Activated T-cell treated with anti-CD3 and anti-CD28 coated beads, Interleukin-2, amount 50 U/mL, for 72 hours (primary cell): Measurements from ENCODE around the gene CD2AP. TPM values are rescaled to one million over a fixed set of nuclear protein-coding genes. Genes with fewer than 3 reads are reported as not detected.
A peak's percentile ranks its signal among the peaks of the same experiment; 100 is the strongest.

ENCODE experiments used
- ATAC-seq, 2 donors: fragments of 150-1000 bp; cut with Tn5 transposase; replicated peaks in 1 of 2; 2 replicates each; pipeline ENCODE4 v1.10.0; 2021; ENCODE audit warnings: moderate library complexity in 2 of 2, mild to moderate bottlenecking in 1 of 2
- DNase-seq, 2 donors: peaks; one replicate each; pipeline ENCODE4 v3.0.0; 2021 to 2022; ENCODE audit warnings: mixed read lengths in 1 of 2
- H3K27ac Mint-ChIP-seq: one replicate; pipeline ENCODE4 v1.8.0; 2022; ENCODE audit warnings: mild to moderate bottlenecking, moderate library complexity, mixed read lengths
- H3K27me3 Mint-ChIP-seq: one replicate; pipeline ENCODE4 v1.8.0; 2022; ENCODE audit warnings: low read depth, mixed read lengths
- H3K36me3 Mint-ChIP-seq, 2 donors: one replicate each; pipeline ENCODE4 v1.8.0; 2022; ENCODE audit warnings: mixed read lengths in 2 of 2, mild to moderate bottlenecking in 1 of 2; ENCODE audit not compliant: insufficient read depth in 2 of 2
- H3K4me1 Mint-ChIP-seq: one replicate; pipeline ENCODE4 v1.8.0; 2022; ENCODE audit warnings: low read depth, mixed read lengths
- H3K4me3 Mint-ChIP-seq, 2 donors: one replicate each; pipeline ENCODE4 v1.8.0; 2022; ENCODE audit warnings: mild to moderate bottlenecking in 2 of 2, mixed read lengths in 2 of 2, moderate library complexity in 2 of 2
- H3K9me3 Mint-ChIP-seq, 2 donors: one replicate each; pipeline ENCODE4 v1.8.0; 2022; ENCODE audit warnings: mixed read lengths in 2 of 2
- total RNA-seq, 2 donors: library from RNA; stranded (reverse); gene quantifications; one replicate each; pipeline ENCODE4 v1.2.3, GENCODE V29; 2022

Gene CD2AP
- total RNA-seq, 2 donors from 2014 or later = 29.3 to 29.5 TPM

GRCh38 chr6:47451162-47451561 lies 26.4 kb upstream of the CD2AP start:
- H3K4me1 Mint-ChIP-seq = peaks cover 6% of the 10 kb centered on the region
- H3K9me3 Mint-ChIP-seq = no peaks in the 10 kb centered on the region
- no peak overlapping the region for H3K4me3 Mint-ChIP-seq
- ATAC-seq (no peak), DNase-seq (no peak)
- no peak overlapping the region for H3K27ac Mint-ChIP-seq
- no peaks in the 10 kb centered on the region for H3K36me3 Mint-ChIP-seq
- H3K27me3 Mint-ChIP-seq = no peaks in the 10 kb centered on the region

DNA sequence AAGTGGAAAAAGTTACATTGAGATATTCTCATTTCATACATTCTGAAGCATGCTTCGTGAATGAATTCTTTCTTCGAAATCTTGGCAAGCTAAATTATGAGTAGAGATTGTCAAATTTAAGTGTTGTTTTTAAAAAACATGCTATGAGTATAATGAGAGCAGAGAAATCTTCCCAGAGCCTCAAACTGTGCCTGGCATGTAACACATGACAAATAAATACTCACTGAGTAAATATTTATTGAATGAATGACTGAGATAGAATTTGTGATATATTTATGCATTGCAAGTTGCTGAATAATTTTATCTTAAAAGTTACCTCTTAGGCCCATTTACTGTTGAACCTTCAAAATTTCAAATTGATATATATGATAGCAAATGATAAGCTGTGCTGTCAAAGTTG lies 24.7 kb upstream of the CD2AP start:
- no peak overlapping the region for H3K4me3 Mint-ChIP-seq
- H3K4me1 Mint-ChIP-seq = no peaks in the 10 kb centered on the region
- DNase-seq (no peak), ATAC-seq (no peak)
- no peaks in the 10 kb centered on the region for H3K27me3 Mint-ChIP-seq
- no peaks in the 10 kb centered on the region for H3K36me3 Mint-ChIP-seq
- no peaks in the 10 kb centered on the region for H3K9me3 Mint-ChIP-seq
- H3K27ac Mint-ChIP-seq = no peak overlapping the region

GRCh38 chr6:47453372-47453936 lies 24.1 kb upstream of the CD2AP start:
- H3K4me3 Mint-ChIP-seq = no peak overlapping the region
- H3K36me3 Mint-ChIP-seq = no peaks in the 10 kb centered on the region
- no peak for ATAC-seq
- H3K9me3 Mint-ChIP-seq = no peaks in the 10 kb centered on the region
- DNase-seq = no peak
- H3K27me3 Mint-ChIP-seq = no peaks in the 10 kb centered on the region
- H3K27ac Mint-ChIP-seq = no peak overlapping the region
- no peaks in the 10 kb centered on the region for H3K4me1 Mint-ChIP-seq

- ATAC-seq (no peak), DNase-seq (no peak)
- no peaks in the 10 kb centered on the region for H3K27me3 Mint-ChIP-seq
- H3K4me1 Mint-ChIP-seq = no peaks in the 10 kb centered on the region
- H3K36me3 Mint-ChIP-seq = no peaks in the 10 kb centered on the region
- H3K9me3 Mint-ChIP-seq = no peaks in the 10 kb centered on the region
- no peak overlapping the region for H3K27ac Mint-ChIP-seq
- H3K4me3 Mint-ChIP-seq = no peak overlapping the region
Measured at GRCh38 chr6:47454713-47455396, 22.7 kb upstream of the CD2AP start.

GRCh38 chr6:47455533-47456209 lies 21.9 kb upstream of the CD2AP start:
- no peaks in the 10 kb centered on the region for H3K4me1 Mint-ChIP-seq
- H3K27ac Mint-ChIP-seq = no peak overlapping the region
- no peak for DNase-seq
- H3K9me3 Mint-ChIP-seq = no peaks in the 10 kb centered on the region
- no peak overlapping the region for H3K4me3 Mint-ChIP-seq
- H3K27me3 Mint-ChIP-seq = no peaks in the 10 kb centered on the region
- no peak for ATAC-seq
- no peaks in the 10 kb centered on the region for H3K36me3 Mint-ChIP-seq

DNA sequence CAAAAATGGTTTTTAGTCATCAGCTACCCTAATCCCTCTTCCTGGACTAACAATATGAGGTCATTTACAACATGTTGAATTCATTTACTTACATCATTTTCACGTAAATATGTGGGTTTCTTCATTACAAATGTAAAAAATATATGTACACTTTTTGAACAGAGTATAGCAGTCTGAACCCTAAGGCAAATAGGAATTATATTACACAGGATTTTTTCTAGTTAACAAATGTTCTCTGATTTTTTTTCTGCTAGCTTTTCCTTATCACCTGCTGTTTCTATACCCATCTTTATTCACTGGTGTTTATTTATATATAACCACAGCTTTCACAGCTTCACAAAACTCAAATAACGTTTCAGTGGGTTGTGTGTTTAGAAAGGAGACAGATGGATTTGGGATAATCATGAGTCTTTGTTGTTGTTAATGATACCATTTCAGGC lies 21.0 kb upstream of the CD2AP start:
- Mint-ChIP-seq H3K9me3 (no peaks in the 10 kb centered on the region), H3K27ac (no peak overlapping the region), H3K4me3 (no peak overlapping the region), H3K27me3 (no peaks in the 10 kb centered on the region), H3K4me1 (no peaks in the 10 kb centered on the region), H3K36me3 (no peaks in the 10 kb centered on the region)
- no peak for DNase-seq
- no peak for ATAC-seq

- no peak for DNase-seq
- Mint-ChIP-seq H3K27ac (no peak overlapping the region), H3K9me3 (no peaks in the 10 kb centered on the region), H3K27me3 (no peaks in the 10 kb centered on the region), H3K4me1 (no peaks in the 10 kb centered on the region), H3K36me3 (no peaks in the 10 kb centered on the region), H3K4me3 (no peak overlapping the region)
- ATAC-seq = no peak
Measured at GRCh38 chr6:47457370-47457769, 20.2 kb upstream of the CD2AP start.

GRCh38 chr6:47464052-47464451 lies 13.5 kb upstream of the CD2AP start:
- no peaks in the 10 kb centered on the region for H3K9me3 Mint-ChIP-seq
- no peak overlapping the region for H3K27ac Mint-ChIP-seq
- H3K4me1 Mint-ChIP-seq = no peaks in the 10 kb centered on the region
- no peak overlapping the region for H3K4me3 Mint-ChIP-seq
- DNase-seq (no peak), ATAC-seq (no peak)
- H3K27me3 Mint-ChIP-seq = peaks cover 5% of the 10 kb centered on the region
- no peaks in the 10 kb centered on the region for H3K36me3 Mint-ChIP-seq

- DNase-seq (no peak), ATAC-seq (no peak)
- Mint-ChIP-seq H3K4me1 (no peaks in the 10 kb centered on the region), H3K27ac (no peak overlapping the region), H3K36me3 (no peaks in the 10 kb centered on the region), H3K9me3 (no peaks in the 10 kb centered on the region), H3K4me3 (no peak overlapping the region), H3K27me3 (peaks cover 5% of the 10 kb centered on the region)
Measured at GRCh38 chr6:47465117-47465516, 12.5 kb upstream of the CD2AP start.

GRCh38 chr6:47471911-47472310 lies 5.7 kb upstream of the CD2AP start:
- Mint-ChIP-seq H3K27me3 (no peaks in the 10 kb centered on the region), H3K27ac (no peak overlapping the region), H3K9me3 (peaks cover 2 to 3% of the 10 kb centered on the region in 2 donors), H3K4me1 (peaks cover 8% of the 10 kb centered on the region), H3K36me3 (no peaks in the 10 kb centered on the region), H3K4me3 (no peak overlapping the region)
- no peak for DNase-seq
- no peak for ATAC-seq

- no peaks in the 10 kb centered on the region for H3K27me3 Mint-ChIP-seq
- H3K36me3 Mint-ChIP-seq = peaks cover 3 to 5% of the 10 kb centered on the region in 2 donors
- peaks cover 18% of the 10 kb centered on the region for H3K4me1 Mint-ChIP-seq
- no peak overlapping the region for H3K4me3 Mint-ChIP-seq
- H3K27ac Mint-ChIP-seq = no peak overlapping the region
- DNase-seq (no peak), ATAC-seq (no peak)
- peaks cover 2 to 3% of the 10 kb centered on the region in 2 donors for H3K9me3 Mint-ChIP-seq
Measured at GRCh38 chr6:47473791-47474346, 3.7 kb upstream of the CD2AP start.

- DNase-seq = no peak
- no peak overlapping the region for H3K27ac Mint-ChIP-seq
- no peaks in the 10 kb centered on the region for H3K27me3 Mint-ChIP-seq
- peaks cover 32% of the 10 kb centered on the region for H3K4me1 Mint-ChIP-seq
- peaks cover 3 to 5% of the 10 kb centered on the region in 2 donors for H3K36me3 Mint-ChIP-seq
- H3K9me3 Mint-ChIP-seq = peaks cover 2 to 3% of the 10 kb centered on the region in 2 donors
- ATAC-seq = no peak
- no peak overlapping the region for H3K4me3 Mint-ChIP-seq
Measured at GRCh38 chr6:47475319-47475816, 2.2 kb upstream of the CD2AP start.

DNA sequence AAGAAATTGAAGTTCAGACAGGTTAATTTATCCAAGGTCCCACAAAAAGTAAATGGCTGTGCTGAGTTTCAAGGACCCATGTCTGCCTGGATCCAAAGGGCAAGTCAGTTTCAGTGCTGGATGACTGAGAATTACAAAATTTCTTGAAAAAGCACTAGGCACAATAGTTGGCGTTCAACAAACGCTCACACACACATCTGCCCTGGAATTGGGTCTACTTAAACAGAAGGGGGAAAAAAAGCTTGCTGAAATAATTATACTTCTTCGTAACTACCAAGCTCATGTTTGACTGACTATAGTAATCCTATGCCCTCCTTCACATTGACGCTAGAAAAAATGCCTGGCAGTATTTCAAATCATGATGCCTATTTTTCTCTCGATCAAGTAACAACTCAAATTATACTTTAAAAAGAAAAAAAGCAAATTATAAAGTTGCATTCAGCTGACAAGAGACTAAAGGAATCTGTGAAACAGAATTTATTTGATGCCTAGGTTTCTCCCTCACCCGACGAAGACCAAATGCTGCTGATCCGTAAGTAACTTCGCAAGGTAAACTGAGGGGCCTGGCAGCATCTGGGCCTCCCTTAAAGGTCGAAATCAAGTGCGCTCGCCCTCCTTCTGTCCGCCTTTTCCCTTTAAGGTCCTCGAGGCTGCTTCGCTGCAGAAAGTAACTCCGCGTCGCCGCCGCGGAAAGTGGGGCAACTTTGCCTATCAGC lies 650 bp upstream of the CD2AP start:
- no peak for ATAC-seq
- DNase-seq = no peak

More for the DNA sequence above, 650 bp upstream of the CD2AP start:
- H3K9me3 Mint-ChIP-seq = no peaks in the 10 kb centered on the region
- peak overlapping the region; percentile 100 for H3K4me3 Mint-ChIP-seq
- H3K36me3 Mint-ChIP-seq = peaks cover 3 to 7% of the 10 kb centered on the region in 2 donors
- H3K27ac Mint-ChIP-seq = peak overlapping the region; percentile 55
- H3K27me3 Mint-ChIP-seq = no peaks in the 10 kb centered on the region
- peaks cover 43% of the 10 kb centered on the region for H3K4me1 Mint-ChIP-seq
